ENCODE measurements around the gene PDE4B.

GRCh38 chr1:65995336-65995735 lies 202.6 kb downstream of the PDE4B start:
- TF ChIP-seq CTCF (conservative IDR thresholded peaks at IDR 0.05; ENCODE audit: low read length) (no peak), EZH2phosphoT487 (IDR thresholded peaks at IDR 0.05; ENCODE audit: borderline replicate concordance, low read depth, low read length) (no peak)
